ENCODE data around the gene CDH4.

GRCh38 chr20:61453219-61453618 is 201.2 kb downstream of the CDH4 start:
- TF ChIP-seq CTCF (IDR thresholded peaks at IDR 0.05; ENCODE audit: extremely low read depth in 1 of 2, insufficient read depth in 1 of 2, low read depth in 1 of 2, low read length in 2 of 2) (no peak), EZH2 (IDR thresholded peaks at IDR 0.05; ENCODE audit: borderline replicate concordance, low read depth, low read length, severe bottlenecking) (no peak), POLR2AphosphoS5 (IDR thresholded peaks at IDR 0.05; ENCODE audit: insufficient read depth, low read depth, low read length) (no peak), POLR2A (IDR thresholded peaks at IDR 0.05; ENCODE audit: low read depth, low read length) (no peak), JUN (IDR thresholded peaks at IDR 0.05; ENCODE audit: borderline replicate concordance, insufficient read depth, insufficient read length, low read depth) (no peak), GATA2 (IDR thresholded peaks at IDR 0.05; ENCODE audit: insufficient read depth, insufficient read length, low read depth, low read length) (no peak), MAX (IDR thresholded peaks at IDR 0.05; ENCODE audit: insufficient read depth, insufficient read length) (no peak)

All from endothelial cell of umbilical vein (primary cell).